Lung (tissue), 12 donors: ENCODE data around the gene ATPAF1. TPM values are rescaled to one million over a fixed set of nuclear protein-coding genes. Genes with fewer than 3 reads are reported as not detected.

Experiments
- ATAC-seq: fragments of 200-7000 bp; cut with Tn5 transposase; one replicate; pipeline ENCODE4 v1.9.1; 2020; ENCODE audit warnings: moderate number of reproducible peaks; ENCODE audit not compliant: insufficient read depth, low FRiP score
- DNase-seq, 3 donors: peaks; one replicate each; pipeline ENCODE4 v3.0.0-alpha.2; 2013 to 2017
- H3K27ac ChIP-seq, 2 donors: one replicate each; pipeline ENCODE4 v1.5.1; 2013; ENCODE audit warnings: mild to moderate bottlenecking in 2 of 2, moderate library complexity in 2 of 2, control low read depth in 1 of 2, inconsistent platforms in 1 of 2, low read depth in 1 of 2, low read length in 1 of 2
- H3K27me3 ChIP-seq, 3 donors: one replicate each; pipeline ENCODE4 v1.5.1; 2013; ENCODE audit warnings: low read length in 2 of 3; ENCODE audit not compliant: control insufficient read depth in 3 of 3, insufficient read depth in 3 of 3
- H3K36me3 ChIP-seq, 4 donors: one replicate each; pipeline ENCODE4 v1.5.1; 2013; ENCODE audit warnings: low read length in 4 of 4, mild to moderate bottlenecking in 1 of 4, moderate library complexity in 1 of 4; ENCODE audit not compliant: control insufficient read depth in 4 of 4, insufficient read depth in 4 of 4
- H3K4me1 ChIP-seq, 5 donors: one replicate each; pipeline ENCODE4 v1.5.1; 2013; ENCODE audit warnings: low read length in 5 of 5, mild to moderate bottlenecking in 2 of 5, moderate library complexity in 1 of 5; ENCODE audit not compliant: control insufficient read depth in 5 of 5, insufficient read depth in 5 of 5
- H3K4me3 ChIP-seq: one replicate; pipeline ENCODE4 v1.5.1; 2013; ENCODE audit warnings: mild to moderate bottlenecking, control low read depth, moderate library complexity
- H3K9ac ChIP-seq, 2 donors: one replicate each; pipeline ENCODE4 v1.5.1; 2013; ENCODE audit warnings: low read length in 2 of 2, control low read depth in 1 of 2; ENCODE audit not compliant: insufficient read depth in 1 of 2
- H3K9me3 ChIP-seq, 4 donors: one replicate each; pipeline ENCODE4 v1.5.1; 2013; ENCODE audit warnings: low read length in 3 of 4, mild to moderate bottlenecking in 1 of 4, moderate library complexity in 1 of 4; ENCODE audit not compliant: control insufficient read depth in 4 of 4, insufficient read depth in 3 of 4
- WGBS, 2 donors: extraction: QIAGEN DNeasy Blood & Tissue Kit; methylation state at CpG; one replicate each; pipeline ENCODE4 v1.1.7; 2013; 5-methylcytosine and 5-hydroxymethylcytosine counted together
- polyA plus RNA-seq, 2 donors: library from polyadenylated mRNA; stranded (reverse); fragments of 200-250 nt; gene quantifications; one replicate each; pipeline ENCODE4 v1.2.1, GENCODE V29; 2013
- total RNA-seq, 2 donors: library from RNA; depleted of rRNA in 1 of 2; stranded (reverse); fragments of >200 nt in 1 of 2; gene quantifications; one replicate each; pipeline ENCODE4 v1.2.1, GENCODE V29; 2014 to 2021
- TF ChIP-seq, protein P1 (sequence below): IDR thresholded peaks from 2 replicates; pipeline ENCODE4 v1.5.1; 2012; ENCODE audit warnings: mild to moderate bottlenecking; ENCODE audit errors: control extremely low read depth, extremely low read depth
- donor health status: control.
- donor health status: control.
- donor health status: Bipolar disorder and iron deficiency.
- donor health status: healthy.
- donor health status: DM: yes; HTN: yes; CAD: no.

Gene ATPAF1
- total and polyA plus RNA-seq, 4 donors, result 23.1 to 42.3 (median 36.6) TPM

DNA sequence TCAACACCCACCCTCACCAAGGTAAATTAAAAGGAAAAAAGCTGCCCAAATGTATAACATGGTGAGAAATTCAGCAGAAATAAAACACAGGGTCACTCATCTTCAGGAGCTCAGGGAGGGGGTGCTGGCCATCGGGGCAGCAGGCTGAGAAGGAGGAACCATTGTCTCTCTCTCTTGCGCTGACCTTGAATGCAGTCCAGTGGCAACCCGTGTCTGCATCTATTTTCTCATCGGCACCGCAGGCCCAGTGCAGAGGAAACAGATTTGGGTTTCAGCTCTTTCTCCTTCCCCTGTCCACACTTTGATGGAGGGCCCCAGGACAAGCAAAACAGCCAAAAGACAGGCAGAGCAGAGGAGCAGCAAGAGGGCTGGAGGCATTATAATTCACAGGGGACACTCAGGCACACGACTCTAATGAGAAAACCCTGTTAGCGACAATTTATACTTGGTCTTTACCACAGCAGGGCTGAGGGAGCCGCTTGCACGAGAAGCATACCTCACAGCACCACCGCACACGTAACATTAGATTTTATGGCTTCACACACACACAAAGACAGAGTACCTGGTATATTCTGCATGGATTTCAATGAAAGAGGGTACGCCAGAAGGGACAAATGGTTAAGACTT is 82.7 kb downstream of the ATPAF1 start:
- 76 to 78% methylated on average over 12 of the region's 12 CpGs for WGBS, 2 donors
- Histone ChIP-seq H3K9me3 (no peaks in the 10 kb centered on the region), H3K4me3 (no peak overlapping the region), H3K9ac (no peak overlapping the region), H3K4me1 (peaks cover 0 to 2% (median 0%) of the 10 kb centered on the region in 5 donors), H3K36me3 (peaks cover 9 to 41% (median 17%) of the 10 kb centered on the region in 4 donors), H3K27ac (no peak overlapping the region), H3K27me3 (no peaks in the 10 kb centered on the region)
- TF ChIP-seq, protein P1, sequence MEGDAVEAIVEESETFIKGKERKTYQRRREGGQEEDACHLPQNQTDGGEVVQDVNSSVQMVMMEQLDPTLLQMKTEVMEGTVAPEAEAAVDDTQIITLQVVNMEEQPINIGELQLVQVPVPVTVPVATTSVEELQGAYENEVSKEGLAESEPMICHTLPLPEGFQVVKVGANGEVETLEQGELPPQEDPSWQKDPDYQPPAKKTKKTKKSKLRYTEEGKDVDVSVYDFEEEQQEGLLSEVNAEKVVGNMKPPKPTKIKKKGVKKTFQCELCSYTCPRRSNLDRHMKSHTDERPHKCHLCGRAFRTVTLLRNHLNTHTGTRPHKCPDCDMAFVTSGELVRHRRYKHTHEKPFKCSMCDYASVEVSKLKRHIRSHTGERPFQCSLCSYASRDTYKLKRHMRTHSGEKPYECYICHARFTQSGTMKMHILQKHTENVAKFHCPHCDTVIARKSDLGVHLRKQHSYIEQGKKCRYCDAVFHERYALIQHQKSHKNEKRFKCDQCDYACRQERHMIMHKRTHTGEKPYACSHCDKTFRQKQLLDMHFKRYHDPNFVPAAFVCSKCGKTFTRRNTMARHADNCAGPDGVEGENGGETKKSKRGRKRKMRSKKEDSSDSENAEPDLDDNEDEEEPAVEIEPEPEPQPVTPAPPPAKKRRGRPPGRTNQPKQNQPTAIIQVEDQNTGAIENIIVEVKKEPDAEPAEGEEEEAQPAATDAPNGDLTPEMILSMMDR, result no peak
- DNase-seq (no peak), ATAC-seq (no peak)

DNA sequence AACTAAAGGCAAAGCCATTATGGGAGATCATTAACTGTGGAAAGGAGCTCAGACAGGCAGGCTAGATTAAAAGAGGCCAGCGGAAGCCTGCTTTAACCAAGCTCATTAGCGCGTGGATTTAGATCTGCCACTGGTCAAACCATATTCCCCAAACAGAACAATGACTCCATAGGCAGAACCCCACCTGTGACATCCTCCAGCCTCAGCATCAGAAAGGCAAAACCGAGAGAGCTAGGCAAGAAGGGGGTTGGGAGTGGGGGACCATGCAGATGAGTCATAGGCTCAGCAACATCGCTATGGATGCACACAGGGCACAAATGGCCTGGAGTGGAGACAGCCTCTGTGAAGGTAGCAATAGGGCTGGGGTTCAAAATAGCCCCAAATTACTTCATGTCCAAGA is 84.7 kb downstream of the ATPAF1 start:
- no peak overlapping the region for H3K27ac ChIP-seq

DNA sequence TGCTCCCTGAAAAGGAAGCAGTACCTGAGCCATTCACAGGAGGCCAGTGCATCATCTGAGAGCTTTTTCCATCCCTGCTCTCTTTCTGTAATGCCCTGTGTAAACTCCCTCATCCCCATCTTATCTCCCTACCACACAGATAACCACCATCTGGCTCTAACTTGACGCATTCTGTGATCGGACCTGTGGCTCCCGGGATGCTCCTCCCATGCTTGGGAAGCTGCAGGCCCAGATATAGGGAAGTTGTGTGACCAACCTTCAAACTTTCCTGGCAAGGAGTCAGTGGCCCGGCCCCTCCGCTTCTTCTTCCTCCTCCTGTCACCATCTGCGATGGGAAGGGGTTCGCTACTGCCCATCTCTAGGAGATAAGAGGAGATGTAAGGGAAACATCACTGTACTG is 85.2 kb downstream of the ATPAF1 start:
- Histone ChIP-seq H3K9ac (no peak overlapping the region), H3K4me1 (peaks cover 0 to 2% (median 0%) of the 10 kb centered on the region in 5 donors), H3K27ac (no peak overlapping the region), H3K27me3 (no peaks in the 10 kb centered on the region), H3K4me3 (no peak overlapping the region), H3K9me3 (no peaks in the 10 kb centered on the region), H3K36me3 (peaks cover 8 to 35% (median 13%) of the 10 kb centered on the region in 4 donors)
- DNase-seq (no peak), ATAC-seq (no peak)
- WGBS, 2 donors, result 37 to 71% methylated on average over 7 of the region's 7 CpGs
- TF ChIP-seq, protein P1, result no peak

More for the DNA sequence above, 84.7 kb downstream of the ATPAF1 start:
- Histone ChIP-seq H3K4me3 (no peak overlapping the region), H3K36me3 (peaks cover 8 to 35% (median 12%) of the 10 kb centered on the region in 4 donors), H3K9me3 (no peaks in the 10 kb centered on the region), H3K4me1 (peaks cover 0 to 2% (median 0%) of the 10 kb centered on the region in 5 donors), H3K9ac (no peak overlapping the region), H3K27me3 (no peaks in the 10 kb centered on the region)
- WGBS, 2 donors, result 91% methylated on average over 5 of the region's 5 CpGs
- no peak for DNase-seq
- ATAC-seq, result no peak
- TF ChIP-seq, protein P1, result no peak

Other genes starting within 250 kb of the ATPAF1 start
- under 1 TPM in 1 of 2 donors, not detected in 1; 0.09 TPM for gene DMBX1, start 178.5 kb downstream of the ATPAF1 start, total RNA-seq
- gene DMBX1, start 178.5 kb downstream of the ATPAF1 start, polyA plus RNA-seq, result under 1 TPM in 1 of 2 donors, not detected in 1; 0.01 TPM
- under 1 TPM in 1 of 2 donors, not detected in 1; 0.09 TPM for gene KNCN, start 116.7 kb downstream of the ATPAF1 start, total RNA-seq
- gene KNCN, start 116.7 kb downstream of the ATPAF1 start, polyA plus RNA-seq, result under 1 TPM in 1 of 2 donors, not detected in 1; 0.01 TPM
- 10 to 100 TPM; 51.4 to 83.5 TPM for gene MKNK1, start 64.1 kb downstream of the ATPAF1 start, total RNA-seq
- gene MKNK1, start 64.1 kb downstream of the ATPAF1 start, polyA plus RNA-seq, result 10 to 100 TPM; 29.4 to 74.2 TPM
- gene MOB3C, start 51.6 kb downstream of the ATPAF1 start, total RNA-seq, result 10 to 100 TPM; 15.1 to 28.7 TPM
- gene MOB3C, start 51.6 kb downstream of the ATPAF1 start, polyA plus RNA-seq, result 10 to 100 TPM; 10.6 to 17.9 TPM
- not detected for gene TEX38, start 3.5 kb upstream of the ATPAF1 start, total RNA-seq
- not detected for gene TEX38, start 3.5 kb upstream of the ATPAF1 start, polyA plus RNA-seq
- 100 to 1,000 TPM in 1 of 2 donors, 10 to 100 TPM in 1; 97.7 to 132 TPM for gene EFCAB14, start 50.8 kb upstream of the ATPAF1 start, total RNA-seq
- 10 to 100 TPM; 20.8 to 49.0 TPM for gene EFCAB14, start 50.8 kb upstream of the ATPAF1 start, polyA plus RNA-seq
- gene CYP4B1, start 130.7 kb upstream of the ATPAF1 start, total RNA-seq, result 100 to 1,000 TPM in 1 of 2 donors, 10 to 100 TPM in 1; 75.7 to 164 TPM
- gene CYP4B1, start 130.7 kb upstream of the ATPAF1 start, polyA plus RNA-seq, result 100 to 1,000 TPM; 150 to 180 TPM